K562 (cell line): ENCODE data around the gene ERCC1. TPM values are rescaled to one million over a fixed set of nuclear protein-coding genes. Genes with fewer than 3 reads are reported as not detected.
A peak's percentile ranks its signal among the peaks of the same experiment; 100 is the strongest.

Experiments
- ATAC-seq: fragments of 200-7000 bp; cut with Tn5 transposase; 3 replicates; pipeline ENCODE4 v1.9.1; 2020; ENCODE audit warnings: moderate library complexity
- BruUV-seq: library from RNA; stranded (reverse); fragments of 400-500 nt; replicated peaks from 2 replicates; lab custom pipeline; 2021; lab: Mats Ljungman, UMichigan
- CTCF ChIA-PET: fragments of 300-600 bp; formaldehyde crosslinking; extraction: SDS; loops from one replicate; lab custom pipeline; 2021; ENCODE audit warnings: low intra/inter-chr PET ratio; lab: Yijun Ruan, JAX
- POLR2A ChIA-PET: fragments of 300-600, 350-650 bp; sonication (Branson Sonifier 250); formaldehyde crosslinking; extraction: SDS; loops from one replicate; lab custom pipeline; 2021; ENCODE audit warnings: antibody characterized with exemption, inconsistent platforms; lab: Yijun Ruan, JAX
- DNase-seq, 4 experiments: peaks; one replicate each; pipeline versions ENCODE4 v3.0.0 to v3.0.0-alpha.2; 2011 to 2018; ENCODE audit warnings: low spot score in 3 of 4, mixed read lengths in 3 of 4; ENCODE audit errors: extremely low read depth in 1 of 4
- FAIRE-seq: peaks from 2 replicates; lab custom pipeline; 2011; peaks lifted over from hg19 to GRCh38; lab: Jason Lieb, UNC
- H2AFZ ChIP-seq: 2 replicates; pipeline ENCODE4 v1.6.0; 2011; ENCODE audit warnings: low read depth, low read length, control low read depth, inconsistent platforms
- H3K27ac ChIP-seq: fragments of 200-600 bp; 3 replicates; pipeline ENCODE4 v1.8.0; 2011; ENCODE audit warnings: low read depth, mild to moderate bottlenecking, control low read depth, inconsistent platforms, low read length, moderate library complexity, mixed read lengths; ENCODE audit errors: extremely low read depth
- H3K27me3 ChIP-seq, 2 experiments: fragments of 300-600 bp in 1 of 2; 2 replicates in 1 of 2; 3 replicates in 1 of 2; pipeline versions ENCODE4 v1.6.0 to v1.8.0; 2011; ENCODE audit warnings: inconsistent platforms in 2 of 2, low read length in 2 of 2, mild to moderate bottlenecking in 1 of 2, mixed read lengths in 1 of 2, moderate library complexity in 1 of 2; ENCODE audit not compliant: control insufficient read depth in 2 of 2, insufficient read depth in 2 of 2
- H3K36me3 ChIP-seq: fragments of 300-600 bp; 3 replicates; pipeline ENCODE4 v1.8.0; 2011; ENCODE audit warnings: mild to moderate bottlenecking, low read length, inconsistent platforms; ENCODE audit not compliant: control insufficient read depth, insufficient read depth
- H3K4me1 ChIP-seq, 2 experiments: fragments of 200-600 bp in 1 of 2; replicated peaks in 1 of 2; 2 replicates in 1 of 2; 3 replicates in 1 of 2; pipeline versions ENCODE4 v1.5.1 to v1.8.0; 2011; ENCODE audit warnings: inconsistent platforms in 2 of 2, low read length in 2 of 2, mild to moderate bottlenecking in 1 of 2, mixed read lengths in 1 of 2, moderate library complexity in 1 of 2; ENCODE audit not compliant: control insufficient read depth in 2 of 2, insufficient read depth in 2 of 2
- H3K4me2 ChIP-seq: 2 replicates; pipeline ENCODE4 v1.6.1; 2011; ENCODE audit warnings: low read length, control low read depth, inconsistent platforms, mixed read lengths; ENCODE audit not compliant: insufficient read depth
- H3K4me3 ChIP-seq: fragments of 200-600 bp; sonication (generic), shearing (Covaris generic); 2 replicates; pipeline ENCODE4 v1.5.1; 2016; ENCODE audit warnings: control low read depth, inconsistent platforms
- H3K79me2 ChIP-seq: fragments of 200-600 bp; 3 replicates; pipeline ENCODE4 v1.8.0; 2011; ENCODE audit warnings: low read length, inconsistent platforms; ENCODE audit not compliant: control insufficient read depth, insufficient read depth
- H3K9ac ChIP-seq, 2 experiments: 2 replicates each; pipeline versions ENCODE4 v1.6.0 to v1.6.1; 2011; ENCODE audit warnings: low read depth in 2 of 2, low read length in 2 of 2, control low read depth in 1 of 2, inconsistent platforms in 1 of 2, mild to moderate bottlenecking in 1 of 2, mixed read lengths in 1 of 2; ENCODE audit not compliant: insufficient read depth in 1 of 2
- H3K9me1 ChIP-seq: one replicate; pipeline ENCODE4 v1.6.0; 2011; ENCODE audit warnings: inconsistent platforms, mild to moderate bottlenecking, low read length, moderate library complexity; ENCODE audit not compliant: control insufficient read depth, insufficient read depth
- H3K9me3 ChIP-seq: replicated peaks from 2 replicates; pipeline ENCODE4 v1.5.1; 2011; ENCODE audit warnings: low read depth, low read length, inconsistent platforms; ENCODE audit not compliant: control insufficient read depth, insufficient read depth
- H4K20me1 ChIP-seq: replicated peaks from 2 replicates; pipeline ENCODE4 v1.6.1; 2011; ENCODE audit warnings: low read length, inconsistent platforms, mixed read lengths; ENCODE audit not compliant: control insufficient read depth, insufficient read depth
- CC2D1A ChIP-seq: fragments of 450-650 bp; IDR thresholded peaks from 2 replicates; pipeline ENCODE4 v1.6.1; 2017; ENCODE audit warnings: mild to moderate bottlenecking
- FOS ChIP-seq: IDR thresholded peaks from 3 replicates; pipeline ENCODE4 v1.6.1; 2011; ENCODE audit not compliant: insufficient read length; ENCODE audit errors: extremely low read depth
- PHB2 ChIP-seq: fragments of 450-650 bp; IDR thresholded peaks from 2 replicates; pipeline ENCODE4 v1.6.1; 2017; ENCODE audit warnings: low read depth
- RBM22 ChIP-seq: fragments of 200-400 bp; formaldehyde crosslinking; IDR thresholded peaks from 2 replicates; pipeline ENCODE4 v1.6.1; 2018; ENCODE audit warnings: low read length, low read depth; ENCODE audit not compliant: poor library complexity, severe bottlenecking
- WGBS: fragments of 100-300 bp; shearing (Covaris generic); methylation state at CpG from one replicate; pipeline ENCODE4 v1.1.6; 2016; ENCODE audit warnings: low coverage, mixed read lengths; ENCODE audit not compliant: insufficient coverage; ENCODE audit errors: missing lambda C conversion rate; 5-methylcytosine and 5-hydroxymethylcytosine counted together
- in situ Hi-C: fragments of 300-500 bp; cut with MboI; formaldehyde crosslinking; loops from 4 replicates; pipeline ENCODE4 v1.15.0; 2018; ENCODE audit warnings: inconsistent platforms, mixed read lengths
- intact Hi-C: fragments of 100-400 bp; cut with micrococcal nuclease; formaldehyde crosslinking; loops from 2 replicates; pipeline ENCODE4 v1.14.2; 2022
- polyA plus RNA-seq, 8 experiments: library from polyadenylated mRNA; depleted of rRNA in 4 of 8; stranded (reverse) in 5 of 8; unstranded in 3 of 8; fragments of >200 nt; fragmentation: Nextera tagmentation in 2 of 8; fragmentation: Illumina TruSeq in 1 of 8; extraction: Ambion mirVana in 2 of 8; extraction: Trizol in 1 of 8; gene quantifications; 2 replicates each; pipeline versions ENCODE4 v1.2.1 to v1.2.3, GENCODE V29; 2011 to 2014; ENCODE audit warnings: inconsistent platforms in 1 of 8, missing spikeins in 1 of 8
- total RNA-seq, 7 experiments: library from RNA; depleted of rRNA in 6 of 7; stranded (reverse); fragments of >200 nt in 6 of 7; fragmentation: Illumina TruSeq in 2 of 7; extraction: Trizol in 2 of 7; gene quantifications; 2 replicates each; pipeline versions ENCODE4 v1.2.1 to v1.2.3, GENCODE V29; 2011 to 2021; ENCODE audit warnings: low replicate concordance in 1 of 7
- TF ChIP-seq, protein P1 (sequence below): sonication (generic); formaldehyde crosslinking; IDR thresholded peaks from 2 replicates; pipeline ENCODE4 v1.8.1; 2023; ENCODE audit warnings: mild to moderate bottlenecking, missing genetic modification reagents
- TF ChIP-seq, protein P2 (sequence below), 2 experiments: fragments of 450-650 bp; IDR thresholded peaks; 2 replicates each; pipeline ENCODE4 v1.6.1; 2016

The ERCC1 gene
- total and polyA plus RNA-seq, 9 of the 15 experiments (the other 6 are each of a cell fraction or from before 2014, with no cell fraction given): 9.3 to 92.6 (median 60.0) TPM

DNA sequence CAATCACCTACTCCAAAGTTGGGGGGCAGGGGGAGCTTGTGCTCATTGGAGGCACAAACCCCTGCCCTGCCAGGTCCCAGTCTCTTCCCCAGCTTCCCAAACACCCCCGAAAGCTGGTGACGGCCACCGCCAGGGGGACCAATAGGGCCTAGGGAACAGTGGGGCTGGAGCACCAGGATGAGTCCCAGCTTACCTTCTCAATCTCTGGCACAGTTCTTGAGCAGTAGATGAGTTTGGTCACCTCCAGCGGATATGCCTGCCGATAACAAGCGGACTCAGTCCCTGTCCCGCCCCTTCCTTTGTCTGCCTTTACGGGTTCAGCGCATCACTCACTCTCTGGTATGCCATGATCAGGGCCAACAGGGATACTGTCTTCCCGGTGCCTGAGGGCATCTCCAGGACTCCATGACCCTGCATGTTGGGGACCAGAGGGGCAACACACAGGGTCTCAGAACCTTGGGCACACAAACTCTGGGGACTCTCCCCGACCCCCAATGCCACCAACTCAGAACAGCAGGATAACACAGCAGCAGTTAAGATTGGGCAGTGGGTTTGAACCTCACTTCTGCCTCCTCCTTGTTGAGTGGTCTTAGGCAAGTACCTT lies 54.9 kb downstream of the ERCC1 start:
- ChIA-PET POLR2A (interaction anchor here (0.6 to 0.7 kb wide), 2 partner anchors 18 to 337 kb away, joined by 3 read pairs; no protein-coding TSS in a partner anchor), CTCF (no interaction called here)
- no peak for ATAC-seq
- Histone ChIP-seq H3K4me2 (peak overlapping the region; percentile 36), H3K9me1 (no peaks in the 10 kb centered on the region), H4K20me1 (no peaks in the 10 kb centered on the region), H2AFZ (no peak overlapping the region), H3K79me2 (peaks cover 18% of the 10 kb centered on the region), H3K36me3 (peaks cover 35% of the 10 kb centered on the region; the same call in 2 of the 3 replicates), H3K27ac (no peak overlapping the region), H3K9ac (peak overlapping the region in 1 of 2 experiments; percentile 74; a peak in 2 of 4 replicates), H3K4me3 (no peak overlapping the region), H3K9me3 (no peaks in the 10 kb centered on the region), H3K27me3 (no peaks in the 10 kb centered on the region), H3K4me1 (peaks cover 10 to 37% of the 10 kb centered on the region in 2 experiments)
- intact Hi-C loops (no loop called here), in situ Hi-C loops (no loop called here)
- no TSS peak for BruUV-seq
- DNase-seq: peak in 1 of 4 experiments; percentile 19
- no peak for TF ChIP-seq FOS
- TF ChIP-seq PHB2: no peak
- TF ChIP-seq, protein P1, sequence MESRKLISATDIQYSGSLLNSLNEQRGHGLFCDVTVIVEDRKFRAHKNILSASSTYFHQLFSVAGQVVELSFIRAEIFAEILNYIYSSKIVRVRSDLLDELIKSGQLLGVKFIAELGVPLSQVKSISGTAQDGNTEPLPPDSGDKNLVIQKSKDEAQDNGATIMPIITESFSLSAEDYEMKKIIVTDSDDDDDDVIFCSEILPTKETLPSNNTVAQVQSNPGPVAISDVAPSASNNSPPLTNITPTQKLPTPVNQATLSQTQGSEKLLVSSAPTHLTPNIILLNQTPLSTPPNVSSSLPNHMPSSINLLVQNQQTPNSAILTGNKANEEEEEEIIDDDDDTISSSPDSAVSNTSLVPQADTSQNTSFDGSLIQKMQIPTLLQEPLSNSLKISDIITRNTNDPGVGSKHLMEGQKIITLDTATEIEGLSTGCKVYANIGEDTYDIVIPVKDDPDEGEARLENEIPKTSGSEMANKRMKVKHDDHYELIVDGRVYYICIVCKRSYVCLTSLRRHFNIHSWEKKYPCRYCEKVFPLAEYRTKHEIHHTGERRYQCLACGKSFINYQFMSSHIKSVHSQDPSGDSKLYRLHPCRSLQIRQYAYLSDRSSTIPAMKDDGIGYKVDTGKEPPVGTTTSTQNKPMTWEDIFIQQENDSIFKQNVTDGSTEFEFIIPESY (CRISPR knock-in tag): peak; percentile 95
- TF ChIP-seq CC2D1A: no peak
- TF ChIP-seq, protein P2, sequence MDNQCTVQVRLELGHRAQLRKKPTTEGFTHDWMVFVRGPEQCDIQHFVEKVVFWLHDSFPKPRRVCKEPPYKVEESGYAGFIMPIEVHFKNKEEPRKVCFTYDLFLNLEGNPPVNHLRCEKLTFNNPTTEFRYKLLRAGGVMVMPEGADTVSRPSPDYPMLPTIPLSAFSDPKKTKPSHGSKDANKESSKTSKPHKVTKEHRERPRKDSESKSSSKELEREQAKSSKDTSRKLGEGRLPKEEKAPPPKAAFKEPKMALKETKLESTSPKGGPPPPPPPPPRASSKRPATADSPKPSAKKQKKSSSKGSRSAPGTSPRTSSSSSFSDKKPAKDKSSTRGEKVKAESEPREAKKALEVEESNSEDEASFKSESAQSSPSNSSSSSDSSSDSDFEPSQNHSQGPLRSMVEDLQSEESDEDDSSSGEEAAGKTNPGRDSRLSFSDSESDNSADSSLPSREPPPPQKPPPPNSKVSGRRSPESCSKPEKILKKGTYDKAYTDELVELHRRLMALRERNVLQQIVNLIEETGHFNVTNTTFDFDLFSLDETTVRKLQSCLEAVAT (IDR thresholded peaks at IDR 0.05): peak in 1 of 2 experiments; percentile 65; a peak in 1 of 4 replicates
- no peak for TF ChIP-seq RBM22
- 76% methylated on average over 11 of the region's 11 CpGs for WGBS
- FAIRE-seq: no peak
